HepG2 (cell line): ENCODE measurements around the gene TMEM39B. TPM values are rescaled to one million over a fixed set of nuclear protein-coding genes. Genes with fewer than 3 reads are reported as not detected.

Experiments
- BRCA1 ChIP-seq: sonication (generic); formaldehyde crosslinking; IDR thresholded peaks from 2 replicates; pipeline ENCODE4 v1.4.0; 2020; ENCODE audit warnings: missing genetic modification reagents
- CBX2 ChIP-seq, 2 experiments: fragments of 200-600 bp in 1 of 2; sonication (generic); formaldehyde crosslinking in 1 of 2; IDR thresholded peaks; 2 replicates each; pipeline versions ENCODE4 v1.7.0 to v1.8.1; 2018 to 2022; ENCODE audit warnings: low read depth in 2 of 2, low read length in 1 of 2, mild to moderate bottlenecking in 1 of 2, missing genetic modification reagents in 1 of 2
- FOXP1 ChIP-seq, 2 experiments: fragments of 450-650 bp in 1 of 2; IDR thresholded peaks; 2 replicates each; pipeline ENCODE4 v1.6.1; 2017 to 2018; ENCODE audit warnings: antibody characterized with exemption in 1 of 2
- NCOA1 ChIP-seq: sonication (generic); formaldehyde crosslinking; IDR thresholded peaks from 2 replicates; pipeline ENCODE4 v1.9.0; 2021; ENCODE audit warnings: missing genetic modification reagents
- NKX3-1 ChIP-seq: sonication (generic); formaldehyde crosslinking; IDR thresholded peaks from 2 replicates; pipeline ENCODE4 v1.5.0; 2020; ENCODE audit warnings: missing genetic modification reagents
- NR2F1 ChIP-seq, 2 experiments: fragments of 450-650 bp in 1 of 2; formaldehyde crosslinking in 1 of 2; IDR thresholded peaks; 2 replicates each; pipeline versions ENCODE4 v1.5.0 to v1.6.1; 2016 to 2020; ENCODE audit warnings: mild to moderate bottlenecking in 1 of 2, missing compliant biosample characterization in 1 of 2, missing genetic modification reagents in 1 of 2, moderate library complexity in 1 of 2
- PHF21A ChIP-seq: sonication (generic); formaldehyde crosslinking; IDR thresholded peaks from 2 replicates; pipeline ENCODE4 v1.5.0; 2020; ENCODE audit warnings: mild to moderate bottlenecking, missing genetic modification reagents
- REL ChIP-seq: sonication (generic); formaldehyde crosslinking; conservative IDR thresholded peaks from 2 replicates; pipeline ENCODE4 v1.8.0; 2022; ENCODE audit warnings: mild to moderate bottlenecking, missing genetic modification reagents, moderate library complexity
- SNAI1 ChIP-seq: sonication (generic); formaldehyde crosslinking; IDR thresholded peaks from 2 replicates; pipeline ENCODE4 v1.5.0; 2020; ENCODE audit warnings: mild to moderate bottlenecking, missing genetic modification reagents, borderline replicate concordance
- SP140L ChIP-seq: sonication (generic); formaldehyde crosslinking; IDR thresholded peaks from 2 replicates; pipeline ENCODE4 v1.4.0; 2020; ENCODE audit warnings: missing genetic modification reagents, borderline replicate concordance
- SRSF4 ChIP-seq: fragments of 200-400 bp; formaldehyde crosslinking; IDR thresholded peaks from one replicate; pipeline ENCODE4 v1.6.1; 2018; ENCODE audit warnings: mild to moderate bottlenecking, low read depth, low read length, moderate library complexity; ENCODE audit not compliant: poor library complexity, severe bottlenecking
- TCF12 ChIP-seq, 2 experiments: fragments of 450-650 bp in 1 of 2; sonication (generic) in 1 of 2; formaldehyde crosslinking in 1 of 2; IDR thresholded peaks; 2 replicates each; pipeline versions ENCODE4 v1.6.1 to v1.8.0; 2017 to 2022; ENCODE audit warnings: antibody characterized with exemption in 1 of 2, mild to moderate bottlenecking in 1 of 2, missing genetic modification reagents in 1 of 2, moderate library complexity in 1 of 2
- TCF7L2 ChIP-seq: IDR thresholded peaks from 2 replicates; pipeline ENCODE4 v1.6.1; 2011; ENCODE audit warnings: mild to moderate bottlenecking, low read depth, low read length, moderate library complexity
- ZBTB10 ChIP-seq: sonication (generic); formaldehyde crosslinking; IDR thresholded peaks from 2 replicates; pipeline ENCODE4 v1.4.0; 2020; ENCODE audit warnings: missing genetic modification reagents, borderline replicate concordance
- ZNF235 ChIP-seq: sonication (generic); formaldehyde crosslinking; IDR thresholded peaks from 2 replicates; pipeline ENCODE4 v1.8.1; 2023; ENCODE audit warnings: mild to moderate bottlenecking, missing genetic modification reagents, borderline replicate concordance
- ZNF691 ChIP-seq: sonication (generic); formaldehyde crosslinking; IDR thresholded peaks from 2 replicates; pipeline ENCODE4 v1.4.0; 2020; ENCODE audit warnings: missing genetic modification reagents, low read depth, mild to moderate bottlenecking, borderline replicate concordance
- ZNF768 ChIP-seq: sonication (generic); formaldehyde crosslinking; IDR thresholded peaks from 2 replicates; pipeline ENCODE4 v1.4.0; 2020; ENCODE audit warnings: missing genetic modification reagents
- polyA plus RNA-seq, 8 experiments: library from polyadenylated mRNA; depleted of rRNA in 3 of 8; stranded (reverse) in 7 of 8; unstranded in 1 of 8; fragments of >200 nt; fragmentation: Illumina TruSeq in 4 of 8; extraction: Trizol in 4 of 8; gene quantifications; 2 replicates each; pipeline versions ENCODE4 v1.2.1 to v1.2.3, GENCODE V29; 2011 to 2016; ENCODE audit warnings: low read depth in 4 of 8, missing spikeins in 1 of 8, mixed read lengths in 1 of 8; ENCODE audit not compliant: insufficient read depth in 1 of 8
- total RNA-seq, 5 experiments: library from RNA; depleted of rRNA; stranded (reverse); fragments of >200 nt; fragmentation: Illumina TruSeq; extraction: Trizol; gene quantifications; 2 replicates each; pipeline ENCODE4 v1.2.3, GENCODE V29; 2016; ENCODE audit warnings: low read depth in 1 of 5
- TF ChIP-seq, protein P1 (sequence below): sonication (generic); formaldehyde crosslinking; IDR thresholded peaks from 2 replicates; pipeline ENCODE4 v1.4.0; 2020; ENCODE audit warnings: missing genetic modification reagents, mild to moderate bottlenecking, borderline replicate concordance
- TF ChIP-seq, protein P2 (sequence below): sonication (generic); formaldehyde crosslinking; conservative IDR thresholded peaks from 2 replicates; pipeline ENCODE4 v1.4.0; 2020; ENCODE audit warnings: missing genetic modification reagents

The TMEM39B gene
- total and polyA plus RNA-seq, 2 of the 13 experiments (the other 11 are each of a cell fraction or from before 2014, with no cell fraction given) = 4.9 to 10.4 TPM

GRCh38 chr1:32107742-32108661 lies 35.3 kb downstream of the TMEM39B start, which contains the start of gene KPNA6 (continued):
- TF ChIP-seq, protein P1, sequence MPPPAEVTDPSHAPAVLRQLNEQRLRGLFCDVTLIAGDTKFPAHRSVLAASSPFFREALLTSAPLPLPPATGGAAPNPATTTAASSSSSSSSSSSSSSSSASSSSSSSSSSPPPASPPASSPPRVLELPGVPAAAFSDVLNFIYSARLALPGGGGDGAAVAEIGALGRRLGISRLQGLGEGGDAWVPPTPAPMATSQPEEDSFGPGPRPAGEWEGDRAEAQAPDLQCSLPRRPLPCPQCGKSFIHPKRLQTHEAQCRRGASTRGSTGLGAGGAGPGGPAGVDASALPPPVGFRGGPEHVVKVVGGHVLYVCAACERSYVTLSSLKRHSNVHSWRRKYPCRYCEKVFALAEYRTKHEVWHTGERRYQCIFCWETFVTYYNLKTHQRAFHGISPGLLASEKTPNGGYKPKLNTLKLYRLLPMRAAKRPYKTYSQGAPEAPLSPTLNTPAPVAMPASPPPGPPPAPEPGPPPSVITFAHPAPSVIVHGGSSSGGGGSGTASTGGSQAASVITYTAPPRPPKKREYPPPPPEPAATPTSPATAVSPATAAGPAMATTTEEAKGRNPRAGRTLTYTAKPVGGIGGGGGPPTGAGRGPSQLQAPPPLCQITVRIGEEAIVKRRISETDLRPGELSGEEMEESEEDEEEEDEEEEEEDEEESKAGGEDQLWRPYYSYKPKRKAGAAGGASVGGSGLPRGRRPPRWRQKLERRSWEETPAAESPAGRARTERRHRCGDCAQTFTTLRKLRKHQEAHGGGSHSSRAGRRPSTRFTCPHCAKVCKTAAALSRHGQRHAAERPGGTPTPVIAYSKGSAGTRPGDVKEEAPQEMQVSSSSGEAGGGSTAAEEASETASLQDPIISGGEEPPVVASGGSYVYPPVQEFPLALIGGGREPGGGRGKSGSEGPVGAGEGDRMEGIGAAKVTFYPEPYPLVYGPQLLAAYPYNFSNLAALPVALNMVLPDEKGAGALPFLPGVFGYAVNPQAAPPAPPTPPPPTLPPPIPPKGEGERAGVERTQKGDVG (CRISPR knock-in tag) = no peak
- TF ChIP-seq SP140L (CRISPR knock-in tag) = no peak
- no peak for TF ChIP-seq SRSF4
- TF ChIP-seq TCF12 (IDR thresholded peaks at IDR 0.05) = no peak
- TF ChIP-seq TCF12 (CRISPR knock-in tag; IDR thresholded peaks at IDR 0.05) = no peak
- no peak for TF ChIP-seq BRCA1 (CRISPR knock-in tag)
- no peak for TF ChIP-seq FOXP1 (IDR thresholded peaks at IDR 0.05)
- TF ChIP-seq FOXP1 (CRISPR knock-in tag; IDR thresholded peaks at IDR 0.05) = 0 out of 2 replicates have a peak, but pooled peaks have one; percentile 7
- TF ChIP-seq TCF7L2 = no peak
- peak; percentile 28 for TF ChIP-seq ZNF768 (CRISPR knock-in tag)
- TF ChIP-seq, protein P2, sequence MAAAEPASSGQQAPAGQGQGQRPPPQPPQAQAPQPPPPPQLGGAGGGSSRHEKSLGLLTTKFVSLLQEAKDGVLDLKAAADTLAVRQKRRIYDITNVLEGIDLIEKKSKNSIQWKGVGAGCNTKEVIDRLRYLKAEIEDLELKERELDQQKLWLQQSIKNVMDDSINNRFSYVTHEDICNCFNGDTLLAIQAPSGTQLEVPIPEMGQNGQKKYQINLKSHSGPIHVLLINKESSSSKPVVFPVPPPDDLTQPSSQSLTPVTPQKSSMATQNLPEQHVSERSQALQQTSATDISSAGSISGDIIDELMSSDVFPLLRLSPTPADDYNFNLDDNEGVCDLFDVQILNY (CRISPR knock-in tag) = no peak
- no peak for TF ChIP-seq NR2F1 (CRISPR knock-in tag; IDR thresholded peaks at IDR 0.05)
- TF ChIP-seq SNAI1 (CRISPR knock-in tag) = 0 out of 2 replicates have a peak, but pooled peaks have one; percentile 38
- peak; percentile 18 for TF ChIP-seq ZNF691 (CRISPR knock-in tag)
- TF ChIP-seq NKX3-1 (CRISPR knock-in tag) = peak; percentile 85; the same call in 1 of the 2 replicates
- peak; percentile 64; the same call in 1 of the 2 replicates for TF ChIP-seq REL (CRISPR knock-in tag)
- TF ChIP-seq NCOA1 (CRISPR knock-in tag) = 0 out of 2 replicates have a peak, but pooled peaks have one; percentile 41
- TF ChIP-seq CBX2 (IDR thresholded peaks at IDR 0.05; ENCODE audit: low read depth, low read length) = no peak
- TF ChIP-seq CBX2 (CRISPR knock-in tag; IDR thresholded peaks at IDR 0.05; ENCODE audit: low read depth) = no peak
- TF ChIP-seq PHF21A (CRISPR knock-in tag) = no peak
- TF ChIP-seq ZNF235 (CRISPR knock-in tag) = no peak
- peak; percentile 62; the same call in 1 of the 2 replicates for TF ChIP-seq ZBTB10 (CRISPR knock-in tag)
